Measurements from ENCODE around the gene MTHFR.

DNA sequence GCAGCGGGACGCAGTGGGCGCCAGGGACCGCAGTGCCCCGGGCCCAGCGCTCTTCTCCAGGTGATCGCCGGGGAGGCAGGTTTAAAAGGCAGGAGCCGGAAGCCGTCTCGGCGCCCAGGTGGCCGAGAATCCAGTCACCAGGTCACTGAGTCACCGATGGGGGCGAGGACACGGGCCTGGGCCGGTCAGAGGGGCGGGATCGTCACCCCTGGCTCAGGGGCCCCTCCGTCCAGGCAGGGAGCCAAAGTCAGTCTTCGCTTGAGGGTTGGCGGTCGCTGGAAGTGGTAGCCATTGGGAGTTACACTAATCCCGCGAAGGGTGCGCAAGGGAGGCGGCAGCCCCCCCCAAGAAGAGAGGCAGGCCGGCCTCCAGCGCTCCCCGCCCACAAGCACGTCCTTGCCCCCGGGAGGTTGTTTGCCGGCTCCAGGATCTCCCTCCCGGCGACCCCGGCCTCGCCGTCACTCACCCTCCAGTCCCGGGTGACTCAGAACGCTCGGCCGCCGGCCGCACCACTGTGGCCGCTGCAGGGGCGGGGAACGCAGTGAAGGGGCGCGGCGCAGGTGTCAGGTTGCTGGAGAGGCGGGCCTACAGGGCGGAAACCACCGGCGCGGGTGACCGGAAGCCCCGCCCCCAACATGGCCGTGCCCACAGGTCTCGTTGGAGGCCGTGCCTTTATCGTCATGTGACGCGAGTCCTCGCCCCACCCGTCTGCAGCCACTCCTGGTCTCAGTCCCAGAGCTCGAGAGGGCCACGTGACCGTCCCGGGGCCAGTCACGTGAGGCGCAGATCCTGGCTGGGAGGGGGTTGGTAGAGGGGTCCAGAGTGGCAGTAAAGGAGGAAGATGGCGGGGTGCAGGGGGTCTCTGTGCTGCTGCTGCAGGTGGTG lies at the start of gene MTHFR, which contains the start of gene CLCN6:
- TF ChIP-seq CTCF (IDR thresholded peaks at IDR 0.05) (peak in 1 of 7 experiments; percentile 22), POLR2A (IDR thresholded peaks at IDR 0.05) (peak; percentile 96 to 97 (median 97))
